Mesenchymal stem cell (in vitro differentiated cells and primary cell): ENCODE data around the gene SLC23A2.

Source experiments
- DNase-seq: peaks from one replicate; pipeline ENCODE4 v3.0.0-alpha.2; 2013
- H2AFZ ChIP-seq: one replicate; pipeline ENCODE4 v1.6.1; 2013; ENCODE audit warnings: low read depth, mild to moderate bottlenecking, control low read depth, inconsistent platforms, low read length, moderate library complexity
- H2AK5ac ChIP-seq: 2 replicates; pipeline ENCODE4 v1.6.1; 2013; ENCODE audit warnings: low read length, moderate library complexity, mild to moderate bottlenecking, inconsistent platforms; ENCODE audit not compliant: severe bottlenecking
- H2BK120ac ChIP-seq: one replicate; pipeline ENCODE4 v1.6.1; 2013; ENCODE audit warnings: low read depth, mild to moderate bottlenecking, inconsistent platforms, low read length, moderate library complexity
- H2BK12ac ChIP-seq, 2 experiments: one replicate each; pipeline ENCODE4 v1.6.1; 2013; ENCODE audit warnings: inconsistent platforms in 2 of 2, low read length in 2 of 2, mild to moderate bottlenecking in 2 of 2, moderate library complexity in 2 of 2, control low read depth in 1 of 2
- H2BK15ac ChIP-seq: one replicate; pipeline ENCODE4 v1.6.1; 2013; ENCODE audit warnings: mild to moderate bottlenecking, low read depth, inconsistent platforms; ENCODE audit not compliant: poor library complexity, severe bottlenecking
- H2BK5ac ChIP-seq: 2 replicates; pipeline ENCODE4 v1.6.1; 2013; ENCODE audit warnings: low read depth, mild to moderate bottlenecking, low read length, control low read depth, inconsistent platforms; ENCODE audit not compliant: poor library complexity, severe bottlenecking
- H3K14ac ChIP-seq, 2 experiments: one replicate each; pipeline ENCODE4 v1.6.1; 2013; ENCODE audit warnings: inconsistent platforms in 2 of 2, low read length in 2 of 2, control low read depth in 1 of 2, mild to moderate bottlenecking in 1 of 2, moderate library complexity in 1 of 2
- H3K18ac ChIP-seq, 2 experiments: one replicate each; pipeline ENCODE4 v1.6.1; 2013; ENCODE audit warnings: inconsistent platforms in 2 of 2, low read length in 2 of 2, control low read depth in 1 of 2, low read depth in 1 of 2, mild to moderate bottlenecking in 1 of 2
- H3K23ac ChIP-seq, 2 experiments: one replicate each; pipeline ENCODE4 v1.6.1; 2013; ENCODE audit warnings: inconsistent platforms in 2 of 2, low read length in 2 of 2, mild to moderate bottlenecking in 2 of 2, moderate library complexity in 2 of 2, control low read depth in 1 of 2
- H3K27ac ChIP-seq: 2 replicates; pipeline ENCODE4 v1.5.1; 2013; ENCODE audit warnings: mild to moderate bottlenecking, moderate library complexity, low read length, control low read depth, inconsistent platforms; ENCODE audit not compliant: poor library complexity, severe bottlenecking
- H3K27me3 ChIP-seq, 2 experiments: 2 replicates each; pipeline versions ENCODE4 v1.6.1 to v1.7.0; 2013; ENCODE audit warnings: low read length in 2 of 2, mild to moderate bottlenecking in 2 of 2, moderate library complexity in 2 of 2, control low read depth in 1 of 2, inconsistent platforms in 1 of 2; ENCODE audit not compliant: control insufficient read depth in 1 of 2, insufficient read depth in 1 of 2
- H3K36me3 ChIP-seq, 2 experiments: 2 replicates each; pipeline versions ENCODE4 v1.6.1 to v1.7.0; 2013; ENCODE audit warnings: low read length in 2 of 2, control low read depth in 1 of 2, inconsistent platforms in 1 of 2, low read depth in 1 of 2, mild to moderate bottlenecking in 1 of 2; ENCODE audit not compliant: insufficient read depth in 2 of 2, control insufficient read depth in 1 of 2
- H3K4ac ChIP-seq, 2 experiments: one replicate each; pipeline ENCODE4 v1.6.1; 2013; ENCODE audit warnings: inconsistent platforms in 2 of 2, low read length in 2 of 2, mild to moderate bottlenecking in 2 of 2, moderate library complexity in 2 of 2, control low read depth in 1 of 2, low read depth in 1 of 2
- H3K4me1 ChIP-seq: 2 replicates; pipeline ENCODE4 v1.6.1; 2013; ENCODE audit warnings: low read depth, low read length, control low read depth; ENCODE audit not compliant: control insufficient read depth, insufficient read depth
- H3K4me2 ChIP-seq: 2 replicates; pipeline ENCODE4 v1.6.1; 2013; ENCODE audit warnings: low read length, mild to moderate bottlenecking, inconsistent platforms; ENCODE audit not compliant: poor library complexity, severe bottlenecking
- H3K4me3 ChIP-seq, 2 experiments: 2 replicates each; pipeline versions ENCODE4 v1.5.1 to v1.7.0; 2013; ENCODE audit warnings: low read length in 2 of 2, mild to moderate bottlenecking in 2 of 2, control low read depth in 1 of 2, low read depth in 1 of 2; ENCODE audit not compliant: insufficient read depth in 1 of 2
- H3K79me1 ChIP-seq: replicated peaks from 2 replicates; pipeline ENCODE4 v1.6.1; 2013; ENCODE audit warnings: mild to moderate bottlenecking, control low read depth, low read length, inconsistent platforms; ENCODE audit not compliant: poor library complexity, severe bottlenecking
- H3K9ac ChIP-seq: 2 replicates; pipeline ENCODE4 v1.7.0; 2013; ENCODE audit warnings: mild to moderate bottlenecking, low read length, moderate library complexity
- H3K9me3 ChIP-seq: 2 replicates; pipeline ENCODE4 v1.7.0; 2013; ENCODE audit warnings: mild to moderate bottlenecking, low read length; ENCODE audit not compliant: control insufficient read depth
- H4K8ac ChIP-seq: one replicate; pipeline ENCODE4 v1.6.1; 2013; ENCODE audit warnings: inconsistent platforms, mild to moderate bottlenecking, low read length, moderate library complexity
- H4K91ac ChIP-seq: one replicate; pipeline ENCODE4 v1.6.1; 2013; ENCODE audit warnings: mild to moderate bottlenecking, low read length, inconsistent platforms
- WGBS: methylation state at CpG from one replicate; pipeline ENCODE4 v1.1.7; 2013; ENCODE audit warnings: mixed read lengths; 5-methylcytosine and 5-hydroxymethylcytosine counted together

The SLC23A2 gene

DNA sequence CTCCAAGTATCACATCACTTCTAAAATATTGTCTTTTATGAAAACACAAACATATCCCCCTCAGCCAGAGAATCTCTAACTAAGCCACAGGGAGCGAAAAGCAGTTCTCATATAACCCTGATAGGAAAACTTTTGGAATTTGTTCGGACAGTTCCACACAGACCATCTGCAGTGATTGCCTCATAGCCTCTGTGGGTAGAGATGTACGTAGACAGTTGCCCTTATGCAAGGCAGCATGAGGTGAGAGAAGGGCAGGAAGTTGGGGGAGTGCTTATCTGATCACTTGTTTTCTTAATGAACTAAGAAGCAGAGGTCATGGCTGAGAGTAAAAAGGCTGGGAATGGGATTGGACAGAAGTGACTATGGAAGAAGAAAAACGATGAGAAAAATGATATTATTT, 39.6 kb downstream of the SLC23A2 start:
- peak overlapping the region; percentile 66 for H3K9ac ChIP-seq
- no peaks in the 10 kb centered on the region for H3K27me3 ChIP-seq
- peaks cover 0 to 3% of the 10 kb centered on the region in 2 experiments for H3K36me3 ChIP-seq
- 46% methylated on average over 3 of the region's 4 CpGs for WGBS
- no peak overlapping the region for H2AFZ ChIP-seq
- H3K4me2 ChIP-seq: no peak overlapping the region
- no peak overlapping the region for H2BK120ac ChIP-seq
- no peak overlapping the region for H4K8ac ChIP-seq
- no peak overlapping the region for H3K14ac ChIP-seq
- H3K4ac ChIP-seq: no peak overlapping the region
- H3K18ac ChIP-seq: no peak overlapping the region
- no peak overlapping the region for H3K4me3 ChIP-seq
- H2AK5ac ChIP-seq: no peak overlapping the region
- H4K91ac ChIP-seq: no peak overlapping the region
- H3K9me3 ChIP-seq: no peaks in the 10 kb centered on the region
- no peak overlapping the region for H2BK15ac ChIP-seq
- H3K4me1 ChIP-seq: peaks cover 6% of the 10 kb centered on the region
- H3K79me1 ChIP-seq: peaks cover 11% of the 10 kb centered on the region
- H3K23ac ChIP-seq: no peak overlapping the region
- peak; percentile 87 for DNase-seq
- peak overlapping the region; percentile 30 for H3K27ac ChIP-seq
- H2BK12ac ChIP-seq: no peak overlapping the region
- H2BK5ac ChIP-seq: no peak overlapping the region

DNA sequence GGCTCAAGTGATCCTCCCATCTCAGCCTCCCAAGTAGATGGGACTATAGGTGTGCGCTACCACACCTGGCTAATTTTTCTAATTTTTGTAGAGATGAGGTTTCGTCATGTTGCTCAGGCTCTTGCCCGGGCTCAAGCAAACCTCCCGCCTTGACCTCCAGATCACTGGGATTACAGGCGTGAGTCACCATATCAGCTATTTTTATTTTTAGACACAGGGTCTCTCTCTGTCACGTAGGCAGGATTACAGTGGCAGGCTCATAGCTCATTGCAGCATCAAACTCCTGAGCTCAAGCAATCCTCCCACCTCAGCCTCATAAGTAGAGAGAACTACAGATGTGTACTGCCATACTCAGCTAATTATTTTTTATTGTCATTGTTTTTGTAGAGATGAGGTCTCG, 41.7 kb downstream of the SLC23A2 start:
- no peak overlapping the region for H2BK5ac ChIP-seq
- no peak overlapping the region for H3K9ac ChIP-seq
- H3K36me3 ChIP-seq: peaks cover 0 to 3% of the 10 kb centered on the region in 2 experiments
- no peak overlapping the region for H3K18ac ChIP-seq
- H3K4ac ChIP-seq: no peak overlapping the region
- no peak overlapping the region for H2BK15ac ChIP-seq
- DNase-seq: peak; percentile 51
- H2BK120ac ChIP-seq: no peak overlapping the region
- no peak overlapping the region for H2AFZ ChIP-seq
- H3K23ac ChIP-seq: no peak overlapping the region
- no peaks in the 10 kb centered on the region for H3K27me3 ChIP-seq
- no peak overlapping the region for H3K14ac ChIP-seq
- no peak overlapping the region for H3K27ac ChIP-seq
- no peaks in the 10 kb centered on the region for H3K9me3 ChIP-seq
- peaks cover 18% of the 10 kb centered on the region for H3K79me1 ChIP-seq
- H4K91ac ChIP-seq: no peak overlapping the region
- no peak overlapping the region for H2AK5ac ChIP-seq
- no peak overlapping the region for H2BK12ac ChIP-seq
- WGBS: 91% methylated on average over 7 of the region's 7 CpGs
- no peak overlapping the region for H3K4me2 ChIP-seq
- no peak overlapping the region for H4K8ac ChIP-seq
- no peak overlapping the region for H3K4me3 ChIP-seq
- peaks cover 6% of the 10 kb centered on the region for H3K4me1 ChIP-seq

DNA sequence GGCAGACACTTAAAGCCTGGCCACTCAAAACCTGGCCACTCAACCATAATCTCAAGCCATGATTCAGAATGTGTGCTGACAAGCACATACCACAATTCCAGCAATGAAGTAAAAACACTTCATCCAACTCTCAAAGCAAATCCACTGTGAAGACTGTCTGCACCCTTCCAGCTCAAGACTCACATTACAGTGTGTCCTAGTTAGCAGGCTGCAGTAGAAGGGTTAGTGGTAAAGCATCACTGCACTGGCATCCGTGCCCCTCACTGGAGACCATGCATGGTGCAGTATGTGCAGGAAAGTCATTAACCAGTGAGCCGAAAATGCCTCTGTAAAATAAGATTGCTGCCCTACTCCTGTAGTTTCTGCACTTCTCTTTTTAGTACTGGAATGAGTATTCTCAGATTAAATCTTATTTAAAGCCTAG, 43.4 kb downstream of the SLC23A2 start:
- peak; percentile 13 for DNase-seq
- H3K14ac ChIP-seq: no peak overlapping the region

DNA sequence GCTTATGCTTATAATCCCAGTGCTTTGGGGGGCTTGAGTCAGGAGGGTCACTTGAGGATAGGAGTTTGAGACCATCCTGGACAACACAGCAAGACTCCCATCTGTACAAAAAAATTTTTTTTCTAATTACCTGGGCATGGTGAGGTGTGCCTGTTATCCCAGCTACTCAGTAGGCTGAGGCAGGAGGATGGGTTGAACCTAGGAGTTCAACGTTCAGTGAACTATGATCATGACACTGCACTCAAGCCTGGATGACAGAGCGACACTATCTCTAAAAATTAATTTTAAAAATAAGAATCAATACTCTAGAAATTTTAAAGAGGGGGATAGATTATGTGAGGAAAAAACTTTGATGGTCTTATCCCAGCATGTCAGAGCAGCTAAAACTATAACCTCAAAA, 44.1 kb downstream of the SLC23A2 start:
- WGBS: no CpG with 5 or more reads among the region's 2 CpGs
- no peak overlapping the region for H3K27ac ChIP-seq
- no peak overlapping the region for H2BK120ac ChIP-seq

More for the DNA sequence above, 43.4 kb downstream of the SLC23A2 start:
- peaks cover 20% of the 10 kb centered on the region for H3K79me1 ChIP-seq
- no peak overlapping the region for H2AK5ac ChIP-seq
- H3K27me3 ChIP-seq: no peaks in the 10 kb centered on the region
- H3K4ac ChIP-seq: no peak overlapping the region
- H2BK120ac ChIP-seq: no peak overlapping the region
- no peak overlapping the region for H4K8ac ChIP-seq
- no peak overlapping the region for H2BK5ac ChIP-seq
- H3K27ac ChIP-seq: peak overlapping the region; percentile 30
- no peak overlapping the region for H3K4me3 ChIP-seq
- H3K9ac ChIP-seq: no peak overlapping the region
- peak overlapping the region in 1 of 2 experiments; percentile 57 for H3K18ac ChIP-seq
- no peak overlapping the region for H2BK15ac ChIP-seq
- H2AFZ ChIP-seq: no peak overlapping the region
- peaks cover 0 to under 1% of the 10 kb centered on the region in 2 experiments for H3K36me3 ChIP-seq
- H3K4me1 ChIP-seq: peaks cover 6% of the 10 kb centered on the region
- no peak overlapping the region for H2BK12ac ChIP-seq
- WGBS: 78% methylated on average over 2 of the region's 2 CpGs
- no peak overlapping the region for H3K4me2 ChIP-seq
- no peaks in the 10 kb centered on the region for H3K9me3 ChIP-seq
- no peak overlapping the region for H4K91ac ChIP-seq
- no peak overlapping the region for H3K23ac ChIP-seq

More for the DNA sequence above, 44.1 kb downstream of the SLC23A2 start:
- no peak overlapping the region for H3K4me2 ChIP-seq
- no peak overlapping the region for H3K14ac ChIP-seq
- no peak overlapping the region for H3K18ac ChIP-seq
- peaks cover 5% of the 10 kb centered on the region for H3K4me1 ChIP-seq
- H3K4me3 ChIP-seq: no peak overlapping the region
- no peak for DNase-seq
- H3K23ac ChIP-seq: no peak overlapping the region
- no peaks in the 10 kb centered on the region for H3K27me3 ChIP-seq
- no peak overlapping the region for H4K8ac ChIP-seq
- no peak overlapping the region for H2BK5ac ChIP-seq
- peaks cover 0 to 4% of the 10 kb centered on the region in 2 experiments for H3K36me3 ChIP-seq
- no peak overlapping the region for H2BK15ac ChIP-seq
- peaks cover 20% of the 10 kb centered on the region for H3K79me1 ChIP-seq
- H3K4ac ChIP-seq: no peak overlapping the region
- H3K9ac ChIP-seq: no peak overlapping the region
- no peak overlapping the region for H2AFZ ChIP-seq
- H4K91ac ChIP-seq: no peak overlapping the region
- H2BK12ac ChIP-seq: no peak overlapping the region
- no peak overlapping the region for H2AK5ac ChIP-seq
- no peaks in the 10 kb centered on the region for H3K9me3 ChIP-seq
